ENCODE results near the gene KTI12.

DNA sequence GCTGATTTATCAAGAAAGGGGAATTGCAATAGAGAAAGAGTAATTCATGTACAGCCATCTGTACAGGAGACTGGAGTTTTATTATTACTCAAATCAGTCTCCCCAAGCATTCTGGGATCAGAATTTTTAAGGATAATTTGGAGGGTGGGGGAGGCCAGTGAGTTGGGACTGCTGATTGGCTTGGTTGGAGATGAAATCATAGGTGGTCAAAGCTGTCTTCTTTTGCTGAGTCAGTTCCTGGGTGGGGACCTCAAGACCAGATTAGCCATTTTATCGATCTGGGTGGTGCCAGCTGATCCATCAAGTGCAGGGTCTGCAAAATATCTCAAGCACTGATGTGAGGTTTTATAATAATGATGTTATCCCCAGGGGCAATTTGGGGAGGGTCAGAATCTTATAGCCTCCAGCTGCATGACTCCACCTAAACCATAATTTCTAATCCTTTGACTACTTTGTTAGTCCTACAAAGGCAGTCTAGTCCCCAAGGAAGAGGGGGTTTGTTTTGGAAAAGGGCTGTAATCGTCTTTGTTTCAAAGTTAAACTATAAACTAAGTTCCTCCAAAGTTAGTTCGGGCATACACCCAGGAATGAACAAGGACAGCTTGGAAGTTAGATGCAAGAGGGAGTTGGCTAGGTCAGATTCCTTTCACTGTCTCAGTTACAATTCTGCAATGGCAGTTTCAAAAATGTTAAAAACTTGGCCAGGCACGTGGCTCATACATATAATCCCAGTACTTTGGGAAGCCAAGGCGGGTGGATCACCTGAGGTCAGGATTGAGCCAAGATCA lies 26.2 kb downstream of the KTI12 start:
- TF ChIP-seq, protein P1, sequence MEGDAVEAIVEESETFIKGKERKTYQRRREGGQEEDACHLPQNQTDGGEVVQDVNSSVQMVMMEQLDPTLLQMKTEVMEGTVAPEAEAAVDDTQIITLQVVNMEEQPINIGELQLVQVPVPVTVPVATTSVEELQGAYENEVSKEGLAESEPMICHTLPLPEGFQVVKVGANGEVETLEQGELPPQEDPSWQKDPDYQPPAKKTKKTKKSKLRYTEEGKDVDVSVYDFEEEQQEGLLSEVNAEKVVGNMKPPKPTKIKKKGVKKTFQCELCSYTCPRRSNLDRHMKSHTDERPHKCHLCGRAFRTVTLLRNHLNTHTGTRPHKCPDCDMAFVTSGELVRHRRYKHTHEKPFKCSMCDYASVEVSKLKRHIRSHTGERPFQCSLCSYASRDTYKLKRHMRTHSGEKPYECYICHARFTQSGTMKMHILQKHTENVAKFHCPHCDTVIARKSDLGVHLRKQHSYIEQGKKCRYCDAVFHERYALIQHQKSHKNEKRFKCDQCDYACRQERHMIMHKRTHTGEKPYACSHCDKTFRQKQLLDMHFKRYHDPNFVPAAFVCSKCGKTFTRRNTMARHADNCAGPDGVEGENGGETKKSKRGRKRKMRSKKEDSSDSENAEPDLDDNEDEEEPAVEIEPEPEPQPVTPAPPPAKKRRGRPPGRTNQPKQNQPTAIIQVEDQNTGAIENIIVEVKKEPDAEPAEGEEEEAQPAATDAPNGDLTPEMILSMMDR (IDR thresholded peaks at IDR 0.05), result no peak
- TF ChIP-seq POLR2A (IDR thresholded peaks at IDR 0.05), result no peak
- no peak for TF ChIP-seq EP300 (IDR thresholded peaks at IDR 0.05)

Measured in ovary (tissue), 3 donors.